GM23338 (cell line): ENCODE data around the gene PRKD1. TPM values are rescaled to one million over a fixed set of nuclear protein-coding genes. Genes with fewer than 3 reads are reported as not detected.
"Not testable (repeated sequence)": the region's sequence is repeated elsewhere in the genome, so short reads cannot be mapped to it uniquely, and the experiment has no call there.

ENCODE experiments used
- ATAC-seq: fragments of 200-7000 bp; cut with Tn5 transposase; 3 replicates; pipeline ENCODE4 v1.9.1; 2020
- DNase-seq: peaks from one replicate; pipeline ENCODE4 v3.0.0-alpha.2; 2015; ENCODE audit warnings: low spot score
- H2AFZ ChIP-seq: fragments of 200-600 bp; sonication (generic); 2 replicates; pipeline ENCODE4 v1.8.0; 2016; ENCODE audit warnings: antibody characterized with exemption, mild to moderate bottlenecking, moderate library complexity
- H3F3A ChIP-seq: fragments of 200-600 bp; sonication (generic); replicated peaks from 2 replicates; pipeline ENCODE4 v1.8.0; 2017; ENCODE audit warnings: antibody characterized with exemption, mixed run types, low read depth
- H3K27ac ChIP-seq: fragments of 200-600 bp; sonication (generic); 2 replicates; pipeline ENCODE4 v1.6.1; 2016; ENCODE audit warnings: low read depth
- H3K27me3 ChIP-seq: fragments of 200-600 bp; sonication (generic); 2 replicates; pipeline ENCODE4 v1.8.0; 2016; ENCODE audit warnings: mild to moderate bottlenecking, mixed run types, moderate library complexity; ENCODE audit not compliant: insufficient read depth
- H3K36me3 ChIP-seq: fragments of 200-600 bp; sonication (generic); 2 replicates; pipeline ENCODE4 v1.8.0; 2016; ENCODE audit warnings: mild to moderate bottlenecking; ENCODE audit not compliant: insufficient read depth
- H3K4me1 ChIP-seq: fragments of 200-600 bp; sonication (generic); 2 replicates; pipeline ENCODE4 v1.8.0; 2016; ENCODE audit warnings: mild to moderate bottlenecking, moderate library complexity; ENCODE audit not compliant: insufficient read depth
- H3K4me2 ChIP-seq: fragments of 200-600 bp; sonication (generic); 2 replicates; pipeline ENCODE4 v1.7.1; 2017; ENCODE audit warnings: mixed run types
- H3K4me3 ChIP-seq: fragments of 200-600 bp; sonication (generic); 2 replicates; pipeline ENCODE4 v1.6.1; 2016; ENCODE audit warnings: mixed run types
- H3K79me2 ChIP-seq: fragments of 200-600 bp; sonication (generic); replicated peaks from 2 replicates; pipeline ENCODE4 v1.8.0; 2017; ENCODE audit warnings: mild to moderate bottlenecking; ENCODE audit not compliant: insufficient read depth
- H3K9me2 ChIP-seq: fragments of 200-600 bp; sonication (generic); 2 replicates; pipeline ENCODE4 v1.8.0; 2017; ENCODE audit not compliant: insufficient read depth
- H4K20me1 ChIP-seq: fragments of 200-600 bp; sonication (generic); replicated peaks from 2 replicates; pipeline ENCODE4 v1.8.0; 2017; ENCODE audit warnings: mild to moderate bottlenecking; ENCODE audit not compliant: insufficient read depth
- H3K27ac Mint-ChIP-seq: 2 replicates; pipeline ENCODE4 v1.8.0; 2020; ENCODE audit warnings: inconsistent platforms, mild to moderate bottlenecking, moderate library complexity, mixed read lengths
- H3K27me3 Mint-ChIP-seq: 3 replicates; pipeline ENCODE4 v1.8.0; 2022; ENCODE audit warnings: low read depth, mild to moderate bottlenecking, moderate library complexity, mixed read lengths, inconsistent platforms; ENCODE audit not compliant: insufficient read depth, poor library complexity
- H3K36me3 Mint-ChIP-seq: 3 replicates; pipeline ENCODE4 v1.8.0; 2021; ENCODE audit warnings: low read depth, mild to moderate bottlenecking, inconsistent platforms, moderate library complexity, mixed read lengths
- H3K4me1 Mint-ChIP-seq: 3 replicates; pipeline ENCODE4 v1.8.0; 2020; ENCODE audit warnings: mild to moderate bottlenecking, inconsistent platforms, mixed read lengths
- H3K4me3 Mint-ChIP-seq: 3 replicates; pipeline ENCODE4 v1.8.0; 2021; ENCODE audit warnings: moderate library complexity, mild to moderate bottlenecking, inconsistent platforms, mixed read lengths
- H3K9me3 Mint-ChIP-seq: 3 replicates; pipeline ENCODE4 v1.8.0; 2020; ENCODE audit warnings: moderate library complexity, mild to moderate bottlenecking, inconsistent platforms, mixed read lengths
- ETS1 ChIP-seq: IDR thresholded peaks from 2 replicates; pipeline ENCODE4 v1.6.1; 2016; ENCODE audit warnings: antibody characterized with exemption
- EZH2 ChIP-seq: fragments of 200-600 bp; sonication (generic); IDR thresholded peaks from one replicate; pipeline ENCODE4 v1.8.0; 2017; ENCODE audit warnings: antibody characterized with exemption, mild to moderate bottlenecking, low read depth; ENCODE audit not compliant: unreplicated experiment
- EZH2phosphoT487 ChIP-seq: fragments of 200-600 bp; sonication (generic); IDR thresholded peaks from one replicate; pipeline ENCODE4 v1.8.1; 2018; ENCODE audit warnings: antibody characterized with exemption; ENCODE audit not compliant: unreplicated experiment
- JUNB ChIP-seq: IDR thresholded peaks from one replicate; pipeline ENCODE4 v1.6.1; 2016; ENCODE audit warnings: antibody characterized with exemption; ENCODE audit not compliant: unreplicated experiment
- NANOG ChIP-seq: IDR thresholded peaks from 2 replicates; pipeline ENCODE4 v1.6.1; 2016; ENCODE audit warnings: antibody characterized with exemption, borderline replicate concordance
- POLR2AphosphoS5 ChIP-seq: IDR thresholded peaks from 2 replicates; pipeline ENCODE4 v1.6.1; 2016; ENCODE audit warnings: antibody characterized with exemption, low read depth
- REST ChIP-seq: IDR thresholded peaks from one replicate; pipeline ENCODE4 v1.6.1; 2018; ENCODE audit warnings: antibody characterized with exemption; ENCODE audit not compliant: unreplicated experiment
- STAT1 ChIP-seq: IDR thresholded peaks from one replicate; pipeline ENCODE4 v1.6.1; 2016; ENCODE audit warnings: antibody characterized with exemption; ENCODE audit not compliant: unreplicated experiment
- ZNF114 ChIP-seq: fragments of 250-450 bp; sonication (Bioruptor Pico); IDR thresholded peaks from 2 replicates; pipeline ENCODE4 v1.5.0; 2020; ENCODE audit warnings: mild to moderate bottlenecking, moderate library complexity
- ZNF331 ChIP-seq: fragments of 250-450 bp; sonication (Bioruptor Pico); IDR thresholded peaks from 2 replicates; pipeline ENCODE4 v1.5.0; 2020; ENCODE audit warnings: low read depth, mild to moderate bottlenecking, moderate library complexity
- ZNF462 ChIP-seq: fragments of 250-450 bp; sonication (Bioruptor Pico); IDR thresholded peaks from 2 replicates; pipeline ENCODE4 v1.5.0; 2020; ENCODE audit warnings: mild to moderate bottlenecking, moderate library complexity
- polyA plus RNA-seq: library from polyadenylated mRNA; unstranded; fragments of >200 nt; fragmentation: Nextera tagmentation; extraction: Ambion mirVana; gene quantifications from 2 replicates; pipeline ENCODE4 v1.2.1, GENCODE V29; 2016
- total RNA-seq: library from RNA; depleted of rRNA; stranded (reverse); fragments of >200 nt; shearing (Covaris generic); gene quantifications from 2 replicates; pipeline ENCODE4 v1.2.3, GENCODE V29; 2014

PRKD1 gene
- total and polyA plus RNA-seq, 2 experiments from 2014 or later: 3.1 to 9.7 TPM

- Mint-ChIP-seq H3K36me3 (peaks cover 41% of the 10 kb centered on the region), H3K9me3 (peaks cover 39% of the 10 kb centered on the region)
- DNase-seq, H3K4me2 ChIP-seq, H3K9me2 ChIP-seq, H3K27ac ChIP-seq, H3K4me1 Mint-ChIP-seq, H3K4me3 Mint-ChIP-seq, H3F3A ChIP-seq, H2AFZ ChIP-seq, H3K27ac Mint-ChIP-seq, ATAC-seq, H3K27me3 ChIP-seq, H3K4me3 ChIP-seq, H3K79me2 ChIP-seq, H3K27me3 Mint-ChIP-seq, H4K20me1 ChIP-seq, H3K4me1 ChIP-seq: not testable (repeated sequence)
- peaks cover 24% of the 10 kb centered on the region for H3K36me3 ChIP-seq
Observed at GRCh38 chr14:29839691-29840090, 88.0 kb downstream of the PRKD1 start.

GRCh38 chr14:29838752-29839151 lies 88.9 kb downstream of the PRKD1 start:
- Mint-ChIP-seq H3K27me3 (peaks cover 7% of the 10 kb centered on the region), H3K36me3 (peaks cover 41% of the 10 kb centered on the region), H3K9me3 (peaks cover 39% of the 10 kb centered on the region), H3K4me1 (no peaks in the 10 kb centered on the region), H3K27ac (no peak overlapping the region), H3K4me3 (no peak overlapping the region)
- no peak for ATAC-seq
- no peak overlapping the region for H2AFZ ChIP-seq
- H3K4me2 ChIP-seq: no peak overlapping the region
- H3K27ac ChIP-seq: no peak overlapping the region
- H3K4me3 ChIP-seq: no peak overlapping the region
- peaks cover 4% of the 10 kb centered on the region; the same call in 1 of the 2 replicates for H3K9me2 ChIP-seq
- no peaks in the 10 kb centered on the region for H3K79me2 ChIP-seq
- no peak for DNase-seq
- H3K4me1 ChIP-seq: no peaks in the 10 kb centered on the region
- no peaks in the 10 kb centered on the region for H3K27me3 ChIP-seq
- H3F3A ChIP-seq: no peaks in the 10 kb centered on the region
- H3K36me3 ChIP-seq: peaks cover 24% of the 10 kb centered on the region
- no peaks in the 10 kb centered on the region for H4K20me1 ChIP-seq
- TF ChIP-seq POLR2AphosphoS5: no peak
- no peak for TF ChIP-seq EZH2
- TF ChIP-seq ZNF331 (CRISPR knock-in tag): no peak
- no peak for TF ChIP-seq STAT1
- TF ChIP-seq JUNB: no peak
- TF ChIP-seq ZNF462: no peak
- TF ChIP-seq REST: no peak
- no peak for TF ChIP-seq ETS1
- no peak for TF ChIP-seq NANOG
- no peak for TF ChIP-seq ZNF114 (CRISPR knock-in tag)
- no peak for TF ChIP-seq EZH2phosphoT487
